ENCODE data around the gene MKRN2. TPM values are rescaled to one million over a fixed set of nuclear protein-coding genes. Genes with fewer than 3 reads are reported as not detected.

MKRN2 gene
- polyA plus RNA-seq, 2 of the 4 experiments (the other 2 are of a cell fraction) = 19.0 to 34.3 TPM

DNA sequence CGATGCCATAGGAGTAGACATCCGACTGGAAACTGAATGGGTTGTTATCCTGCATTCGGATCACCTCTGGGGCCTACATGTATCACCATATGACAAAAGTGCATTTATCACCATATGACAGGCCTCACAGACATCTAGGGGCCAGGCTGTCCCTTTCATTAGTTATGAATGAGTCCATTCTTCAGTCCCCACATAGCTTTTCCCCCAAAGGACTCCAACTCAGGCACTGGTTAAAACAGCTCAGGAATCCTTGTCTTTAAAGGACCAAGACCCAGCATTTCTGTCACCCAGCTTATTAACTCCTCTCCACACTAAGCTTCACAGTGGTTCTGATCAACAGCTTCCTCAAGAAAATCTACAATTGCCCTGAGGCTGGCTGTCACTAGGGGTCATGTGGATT, 28.3 kb downstream of the MKRN2 start (continued):
- TF ChIP-seq, protein P1, sequence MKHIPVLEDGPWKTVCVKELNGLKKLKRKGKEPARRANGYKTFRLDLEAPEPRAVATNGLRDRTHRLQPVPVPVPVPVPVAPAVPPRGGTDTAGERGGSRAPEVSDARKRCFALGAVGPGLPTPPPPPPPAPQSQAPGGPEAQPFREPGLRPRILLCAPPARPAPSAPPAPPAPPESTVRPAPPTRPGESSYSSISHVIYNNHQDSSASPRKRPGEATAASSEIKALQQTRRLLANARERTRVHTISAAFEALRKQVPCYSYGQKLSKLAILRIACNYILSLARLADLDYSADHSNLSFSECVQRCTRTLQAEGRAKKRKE (CRISPR knock-in tag; IDR thresholded peaks at IDR 0.05; ENCODE audit: low read depth) = no peak
- TF ChIP-seq FOXS1 (CRISPR knock-in tag; IDR thresholded peaks at IDR 0.05) (no peak), EP300 (IDR thresholded peaks at IDR 0.05) (no peak), POLR2A (IDR thresholded peaks at IDR 0.05; ENCODE audit: low read length) (no peak)

DNA sequence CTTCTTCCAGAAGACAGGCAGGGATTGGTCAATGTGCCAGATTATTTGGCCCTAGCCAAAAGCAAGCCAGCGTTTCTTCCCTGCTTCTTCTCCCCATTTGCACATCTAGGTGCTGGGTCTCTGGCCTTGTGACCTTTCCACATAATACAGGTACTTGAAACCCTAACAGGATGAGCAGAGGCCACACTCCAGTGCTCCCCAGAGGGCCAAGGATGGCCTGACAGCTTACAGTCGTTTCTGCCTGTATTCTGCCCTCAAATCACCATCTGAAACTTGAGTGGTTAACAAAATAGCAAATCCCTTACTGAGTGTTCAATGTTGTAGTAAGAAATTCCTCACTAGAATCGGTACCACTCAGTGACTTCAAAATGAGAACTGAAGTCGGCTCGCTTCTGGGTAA, 29.1 kb downstream of the MKRN2 start:
- FAIRE-seq (no peak), DNase-seq (ENCODE audit: low read depth in 1 of 2, low spot score in 1 of 2) (no peak), ATAC-seq (no peak)
- Histone ChIP-seq H3K4me2 (no peak overlapping the region), H3K4me1 (0 out of 3 replicates have a peak, but pooled peaks cover 4% of the 10 kb centered on the region), H3K27ac (no peak overlapping the region), H3K9me3 (no peaks in the 10 kb centered on the region), H3K4me3 (no peak overlapping the region)
- ChIA-PET CTCF (interaction anchor here (1.0 to 2.4 kb wide), 3 partner anchors 10 to 17 kb away, joined by 3 to 8 read pairs (median 8); no protein-coding TSS in a partner anchor), POLR2A (no interaction called here)
- WGBS (ENCODE audit: missing lambda C conversion rate) = 79% methylated on average over 5 of the region's 5 CpGs
- TF ChIP-seq E2F6 (IDR thresholded peaks at IDR 0.05; ENCODE audit: borderline replicate concordance, low read depth) (no peak), ZFP36 (IDR thresholded peaks at IDR 0.05; ENCODE audit: borderline replicate concordance, partially characterized antibody) (no peak), RFX5 (IDR thresholded peaks at IDR 0.05) (no peak), BCL3 (IDR thresholded peaks at IDR 0.05) (no peak), TFCP2L1 (CRISPR knock-in tag; IDR thresholded peaks at IDR 0.05) (no peak), HEYL (CRISPR knock-in tag; IDR thresholded peaks at IDR 0.05) (no peak), FOSB (CRISPR knock-in tag; IDR thresholded peaks at IDR 0.05) (no peak), JUN (IDR thresholded peaks at IDR 0.05) (no peak), NPAS2 (CRISPR knock-in tag; IDR thresholded peaks at IDR 0.05; ENCODE audit: borderline replicate concordance) (no peak), BHLHE40 (IDR thresholded peaks at IDR 0.05; ENCODE audit: low read depth, low read length) (no peak), HOXB5 (CRISPR knock-in tag; IDR thresholded peaks at IDR 0.05) (no peak), CHD4 (IDR thresholded peaks at IDR 0.05; ENCODE audit: borderline replicate concordance) (no peak), JUNB (IDR thresholded peaks at IDR 0.05) (no peak), ESRRA (IDR thresholded peaks at IDR 0.05; ENCODE audit: borderline replicate concordance, low read length) (no peak), MAZ (IDR thresholded peaks at IDR 0.05; ENCODE audit: borderline replicate concordance, low read depth, low read length) (no peak), SREBF2 (IDR thresholded peaks at IDR 0.05) (no peak), KDM1A (IDR thresholded peaks at IDR 0.05; ENCODE audit: low read depth) (no peak), TP53 (CRISPR knock-in tag; IDR thresholded peaks at IDR 0.05) (no peak)
- TF ChIP-seq, protein P2, sequence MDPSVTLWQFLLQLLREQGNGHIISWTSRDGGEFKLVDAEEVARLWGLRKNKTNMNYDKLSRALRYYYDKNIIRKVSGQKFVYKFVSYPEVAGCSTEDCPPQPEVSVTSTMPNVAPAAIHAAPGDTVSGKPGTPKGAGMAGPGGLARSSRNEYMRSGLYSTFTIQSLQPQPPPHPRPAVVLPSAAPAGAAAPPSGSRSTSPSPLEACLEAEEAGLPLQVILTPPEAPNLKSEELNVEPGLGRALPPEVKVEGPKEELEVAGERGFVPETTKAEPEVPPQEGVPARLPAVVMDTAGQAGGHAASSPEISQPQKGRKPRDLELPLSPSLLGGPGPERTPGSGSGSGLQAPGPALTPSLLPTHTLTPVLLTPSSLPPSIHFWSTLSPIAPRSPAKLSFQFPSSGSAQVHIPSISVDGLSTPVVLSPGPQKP (IDR thresholded peaks at IDR 0.05; ENCODE audit: low read depth, low read length) = no peak

- H3K4me3 ChIP-seq = no peak overlapping the region
- 0 out of 3 replicates have a peak, but pooled peaks cover 4% of the 10 kb centered on the region for H3K4me1 ChIP-seq
- DNase-seq (ENCODE audit: low read depth in 1 of 2, low spot score in 1 of 2) (no peak), ATAC-seq (no peak), FAIRE-seq (no peak)
- H3K4me2 ChIP-seq = no peak overlapping the region
- ChIA-PET CTCF (no interaction called here), POLR2A (no interaction called here)
- H3K27ac ChIP-seq = no peak overlapping the region
- 75% methylated on average over 3 of the region's 3 CpGs for WGBS (ENCODE audit: missing lambda C conversion rate)
- no peaks in the 10 kb centered on the region for H3K9me3 ChIP-seq
- TF ChIP-seq EHMT2 (IDR thresholded peaks at IDR 0.05; ENCODE audit: low read depth) (no peak), HOXA7 (CRISPR knock-in tag; IDR thresholded peaks at IDR 0.05) (no peak), CBX2 (IDR thresholded peaks at IDR 0.05; ENCODE audit: borderline replicate concordance, low read depth) (no peak), HES2 (IDR thresholded peaks at IDR 0.05) (no peak), RFX5 (IDR thresholded peaks at IDR 0.05) (no peak), JUN (IDR thresholded peaks at IDR 0.05) (no peak), CBX8 (IDR thresholded peaks at IDR 0.05) (no peak), NR3C1 (IDR thresholded peaks at IDR 0.05) (no peak), ZNF302 (CRISPR knock-in tag; IDR thresholded peaks at IDR 0.05) (no peak), CHD4 (IDR thresholded peaks at IDR 0.05; ENCODE audit: borderline replicate concordance) (no peak)
- TF ChIP-seq, protein P3, sequence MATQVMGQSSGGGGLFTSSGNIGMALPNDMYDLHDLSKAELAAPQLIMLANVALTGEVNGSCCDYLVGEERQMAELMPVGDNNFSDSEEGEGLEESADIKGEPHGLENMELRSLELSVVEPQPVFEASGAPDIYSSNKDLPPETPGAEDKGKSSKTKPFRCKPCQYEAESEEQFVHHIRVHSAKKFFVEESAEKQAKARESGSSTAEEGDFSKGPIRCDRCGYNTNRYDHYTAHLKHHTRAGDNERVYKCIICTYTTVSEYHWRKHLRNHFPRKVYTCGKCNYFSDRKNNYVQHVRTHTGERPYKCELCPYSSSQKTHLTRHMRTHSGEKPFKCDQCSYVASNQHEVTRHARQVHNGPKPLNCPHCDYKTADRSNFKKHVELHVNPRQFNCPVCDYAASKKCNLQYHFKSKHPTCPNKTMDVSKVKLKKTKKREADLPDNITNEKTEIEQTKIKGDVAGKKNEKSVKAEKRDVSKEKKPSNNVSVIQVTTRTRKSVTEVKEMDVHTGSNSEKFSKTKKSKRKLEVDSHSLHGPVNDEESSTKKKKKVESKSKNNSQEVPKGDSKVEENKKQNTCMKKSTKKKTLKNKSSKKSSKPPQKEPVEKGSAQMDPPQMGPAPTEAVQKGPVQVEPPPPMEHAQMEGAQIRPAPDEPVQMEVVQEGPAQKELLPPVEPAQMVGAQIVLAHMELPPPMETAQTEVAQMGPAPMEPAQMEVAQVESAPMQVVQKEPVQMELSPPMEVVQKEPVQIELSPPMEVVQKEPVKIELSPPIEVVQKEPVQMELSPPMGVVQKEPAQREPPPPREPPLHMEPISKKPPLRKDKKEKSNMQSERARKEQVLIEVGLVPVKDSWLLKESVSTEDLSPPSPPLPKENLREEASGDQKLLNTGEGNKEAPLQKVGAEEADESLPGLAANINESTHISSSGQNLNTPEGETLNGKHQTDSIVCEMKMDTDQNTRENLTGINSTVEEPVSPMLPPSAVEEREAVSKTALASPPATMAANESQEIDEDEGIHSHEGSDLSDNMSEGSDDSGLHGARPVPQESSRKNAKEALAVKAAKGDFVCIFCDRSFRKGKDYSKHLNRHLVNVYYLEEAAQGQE (IDR thresholded peaks at IDR 0.05) = no peak
Measured at GRCh38 chr3:12586403-12586802, 29.5 kb downstream of the MKRN2 start.

All from A549 (cell line).